GM23248 (cell line): ENCODE data around the gene GIGYF2. TPM values are rescaled to one million over a fixed set of nuclear protein-coding genes. Genes with fewer than 3 reads are reported as not detected.
"Not testable (repeated sequence)": the region's sequence is repeated elsewhere in the genome, so short reads cannot be mapped to it uniquely, and the experiment has no call there.

ENCODE experiments used
- DNase-seq: peaks from one replicate; pipeline ENCODE4 v3.0.0-alpha.2; 2015
- H2AFZ ChIP-seq: fragments of 200-600 bp; sonication (generic); 2 replicates; pipeline ENCODE4 v1.6.1; 2016; ENCODE audit warnings: antibody characterized with exemption
- H3F3A ChIP-seq: fragments of 200-600 bp; sonication (generic); 2 replicates; pipeline ENCODE4 v1.6.1; 2016; ENCODE audit warnings: mild to moderate bottlenecking, antibody characterized with exemption, mixed run types; ENCODE audit not compliant: insufficient read depth
- H3K27ac ChIP-seq: fragments of 200-600 bp; sonication (generic); 2 replicates; pipeline ENCODE4 v1.5.1; 2016; ENCODE audit warnings: mild to moderate bottlenecking
- H3K27me3 ChIP-seq: fragments of 200-600 bp; sonication (generic); replicated peaks from 2 replicates; pipeline ENCODE4 v1.6.1; 2016; ENCODE audit warnings: mild to moderate bottlenecking; ENCODE audit not compliant: insufficient read depth
- H3K36me3 ChIP-seq: fragments of 200-600 bp; sonication (generic); 2 replicates; pipeline ENCODE4 v1.6.1; 2016; ENCODE audit warnings: low read depth, mild to moderate bottlenecking
- H3K4me1 ChIP-seq: fragments of 200-600 bp; sonication (generic); 2 replicates; pipeline ENCODE4 v1.6.1; 2016; ENCODE audit warnings: mild to moderate bottlenecking; ENCODE audit not compliant: insufficient read depth
- H3K4me2 ChIP-seq: fragments of 200-600 bp; sonication (generic); one replicate; pipeline ENCODE4 v1.6.1; 2016; ENCODE audit warnings: mild to moderate bottlenecking; ENCODE audit not compliant: unreplicated experiment
- H3K4me3 ChIP-seq: fragments of 200-600 bp; sonication (generic); 2 replicates; pipeline ENCODE4 v1.5.1; 2016; ENCODE audit warnings: mild to moderate bottlenecking
- H3K79me2 ChIP-seq: fragments of 200-600 bp; sonication (generic); 2 replicates; pipeline ENCODE4 v1.6.1; 2016; ENCODE audit warnings: mild to moderate bottlenecking; ENCODE audit not compliant: insufficient read depth
- H3K9ac ChIP-seq: fragments of 200-600 bp; sonication (generic); 2 replicates; pipeline ENCODE4 v1.6.1; 2016; ENCODE audit warnings: mild to moderate bottlenecking
- H3K9me2 ChIP-seq: fragments of 200-600 bp; sonication (generic); 2 replicates; pipeline ENCODE4 v1.6.1; 2016; ENCODE audit warnings: mixed run types, mild to moderate bottlenecking, moderate library complexity; ENCODE audit not compliant: insufficient read depth
- H3K9me3 ChIP-seq: fragments of 200-600 bp; sonication (generic); one replicate; pipeline ENCODE4 v1.6.1; 2017; ENCODE audit warnings: low read depth
- H4K20me1 ChIP-seq: fragments of 200-600 bp; sonication (generic); 2 replicates; pipeline ENCODE4 v1.6.0; 2016; ENCODE audit not compliant: insufficient read depth
- EZH2 ChIP-seq: fragments of 200-600 bp; sonication (generic); IDR thresholded peaks from 2 replicates; pipeline ENCODE4 v1.6.1; 2018; ENCODE audit warnings: antibody characterized with exemption, mild to moderate bottlenecking; ENCODE audit not compliant: insufficient read depth, poor library complexity, severe bottlenecking
- EZH2phosphoT487 ChIP-seq: fragments of 200-600 bp; sonication (generic); IDR thresholded peaks from 2 replicates; pipeline ENCODE4 v1.6.1; 2018; ENCODE audit warnings: antibody characterized with exemption, moderate library complexity, mild to moderate bottlenecking, low read depth; ENCODE audit not compliant: insufficient read depth
- WGBS, 2 experiments: methylation state at CpG; one replicate each; pipeline ENCODE4 v1.1.6; 2015 to 2017; ENCODE audit warnings: low lambda C conversion rate in 2 of 2, low coverage in 1 of 2; ENCODE audit errors: missing lambda C conversion rate in 2 of 2; 5-methylcytosine and 5-hydroxymethylcytosine counted together
- in situ Hi-C: fragments of 300-500 bp; cut with MboI; formaldehyde crosslinking; loops from 2 replicates; pipeline ENCODE4 v1.15.0; 2020
- polyA plus RNA-seq: library from polyadenylated mRNA; unstranded; fragments of >200 nt; fragmentation: Nextera tagmentation; extraction: Ambion mirVana; gene quantifications from 2 replicates; pipeline ENCODE4 v1.2.1, GENCODE V29; 2016
- total RNA-seq: library from RNA; depleted of rRNA; stranded (reverse); fragments of >200 nt; shearing (Covaris generic); gene quantifications from 2 replicates; pipeline ENCODE4 v1.2.3, GENCODE V29; 2014

Gene GIGYF2
- total and polyA plus RNA-seq, 2 experiments from 2014 or later, result 27.2 to 35.2 TPM

DNA sequence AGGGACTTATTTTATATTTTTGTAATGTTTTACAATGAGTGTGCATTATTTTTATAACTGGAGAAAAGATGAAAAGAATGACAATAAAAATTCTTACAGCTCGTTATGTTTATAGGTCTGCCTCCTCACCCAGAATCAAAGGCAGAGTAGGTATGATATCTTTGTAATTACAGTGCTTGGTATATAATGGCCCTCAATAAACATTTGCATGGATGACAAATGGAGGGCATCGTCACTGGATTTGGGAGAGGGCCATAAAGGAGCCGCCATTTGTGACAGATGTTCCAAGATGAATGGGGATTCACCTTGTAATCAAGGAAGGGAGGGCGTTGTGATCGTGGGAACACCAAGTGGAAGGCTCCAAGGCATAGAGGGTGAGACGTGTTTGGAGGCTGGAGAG is 22.6 kb upstream of the GIGYF2 start:
- H3K4me3 ChIP-seq, result no peak overlapping the region
- H3K27ac ChIP-seq, result no peak overlapping the region
- no peak overlapping the region for H2AFZ ChIP-seq
- H3K79me2 ChIP-seq, result no peaks in the 10 kb centered on the region
- DNase-seq, result no peak
- H3F3A ChIP-seq, result no peaks in the 10 kb centered on the region
- H3K27me3 ChIP-seq, result no peaks in the 10 kb centered on the region; the same call in 1 of the 2 replicates
- no peak for TF ChIP-seq EZH2phosphoT487
- TF ChIP-seq EZH2, result no peak
- H3K4me1 ChIP-seq, result no peaks in the 10 kb centered on the region
- H3K36me3 ChIP-seq, result no peaks in the 10 kb centered on the region
- WGBS, 2 experiments, result 39 to 46% methylated on average over 6 of the region's 6 CpGs
- no peaks in the 10 kb centered on the region for H3K9me2 ChIP-seq
- H4K20me1 ChIP-seq, result no peaks in the 10 kb centered on the region
- H3K4me2 ChIP-seq, result no peak overlapping the region
- in situ Hi-C loops, result no loop called here
- no peaks in the 10 kb centered on the region for H3K9me3 ChIP-seq
- H3K9ac ChIP-seq, result no peak overlapping the region

DNA sequence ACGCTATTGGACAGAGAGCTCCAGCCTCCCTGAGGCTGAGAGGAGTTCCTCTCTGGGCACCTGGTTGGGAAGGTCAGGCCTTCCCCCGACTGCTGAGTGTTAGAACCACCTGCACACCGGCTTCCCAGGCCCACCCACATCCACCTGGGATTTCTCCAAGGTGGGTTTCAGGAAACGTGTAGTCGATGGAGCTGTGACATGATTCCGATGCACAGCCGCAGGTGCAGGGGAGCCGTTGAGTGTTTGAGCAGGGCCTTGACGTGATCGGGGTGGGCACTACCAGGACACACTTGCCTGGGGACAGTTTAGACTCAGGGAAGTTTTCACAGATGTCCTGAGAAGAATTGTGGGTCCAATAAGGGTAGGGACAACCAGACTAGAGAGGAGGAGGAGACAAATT is 21.8 kb upstream of the GIGYF2 start:
- H3K9me2 ChIP-seq, result no peaks in the 10 kb centered on the region
- no peak for TF ChIP-seq EZH2
- TF ChIP-seq EZH2phosphoT487, result no peak
- in situ Hi-C loops, result no loop called here
- 71 to 76% methylated on average over 10 of the region's 10 CpGs for WGBS, 2 experiments
- no peak overlapping the region for H3K4me2 ChIP-seq
- no peaks in the 10 kb centered on the region for H3K9me3 ChIP-seq
- no peaks in the 10 kb centered on the region for H3K27me3 ChIP-seq
- H3K9ac ChIP-seq, result no peak overlapping the region
- H3K79me2 ChIP-seq, result no peaks in the 10 kb centered on the region
- H2AFZ ChIP-seq, result no peak overlapping the region
- DNase-seq, result no peak
- H4K20me1 ChIP-seq, result no peaks in the 10 kb centered on the region
- no peaks in the 10 kb centered on the region for H3K4me1 ChIP-seq
- no peaks in the 10 kb centered on the region for H3K36me3 ChIP-seq
- no peaks in the 10 kb centered on the region for H3F3A ChIP-seq
- H3K27ac ChIP-seq, result no peak overlapping the region
- H3K4me3 ChIP-seq, result no peak overlapping the region

DNA sequence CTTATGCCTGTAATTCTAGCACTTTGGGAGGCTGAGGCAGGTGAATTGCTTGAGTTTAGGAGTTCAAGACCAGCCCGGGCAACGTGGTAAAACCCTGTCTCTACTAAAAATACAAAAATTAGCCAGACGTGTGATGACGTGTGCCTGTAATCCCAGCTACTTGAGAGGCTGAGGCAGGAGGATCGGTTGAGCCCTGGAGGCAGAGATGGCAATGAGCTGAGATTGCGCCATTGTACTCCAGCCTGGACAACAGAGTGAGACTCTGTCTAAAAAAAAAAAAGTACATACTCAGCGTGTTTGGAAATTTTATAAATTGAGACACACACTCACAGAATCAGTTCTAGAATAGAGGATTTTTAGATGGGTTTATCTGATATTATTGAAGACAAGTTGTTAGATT is 17.1 kb upstream of the GIGYF2 start:
- no peaks in the 10 kb centered on the region for H3K9me2 ChIP-seq
- no peak overlapping the region for H3K4me2 ChIP-seq
- H3K27ac ChIP-seq, result no peak overlapping the region
- H3K4me1 ChIP-seq, result no peaks in the 10 kb centered on the region
- H3K79me2 ChIP-seq, result no peaks in the 10 kb centered on the region
- no peak for DNase-seq
- H3K9me3 ChIP-seq, result no peaks in the 10 kb centered on the region
- H3F3A ChIP-seq, result no peaks in the 10 kb centered on the region
- no peak overlapping the region for H3K4me3 ChIP-seq
- no peak for TF ChIP-seq EZH2phosphoT487
- TF ChIP-seq EZH2, result no peak
- peaks cover 19% of the 10 kb centered on the region; the same call in 1 of the 2 replicates for H3K27me3 ChIP-seq
- WGBS, 2 experiments, result 69 to 78% methylated on average over 7 of the region's 7 CpGs
- in situ Hi-C loops, result no loop called here
- no peaks in the 10 kb centered on the region for H4K20me1 ChIP-seq
- H2AFZ ChIP-seq, result no peak overlapping the region
- no peaks in the 10 kb centered on the region for H3K36me3 ChIP-seq
- H3K9ac ChIP-seq, result no peak overlapping the region

DNA sequence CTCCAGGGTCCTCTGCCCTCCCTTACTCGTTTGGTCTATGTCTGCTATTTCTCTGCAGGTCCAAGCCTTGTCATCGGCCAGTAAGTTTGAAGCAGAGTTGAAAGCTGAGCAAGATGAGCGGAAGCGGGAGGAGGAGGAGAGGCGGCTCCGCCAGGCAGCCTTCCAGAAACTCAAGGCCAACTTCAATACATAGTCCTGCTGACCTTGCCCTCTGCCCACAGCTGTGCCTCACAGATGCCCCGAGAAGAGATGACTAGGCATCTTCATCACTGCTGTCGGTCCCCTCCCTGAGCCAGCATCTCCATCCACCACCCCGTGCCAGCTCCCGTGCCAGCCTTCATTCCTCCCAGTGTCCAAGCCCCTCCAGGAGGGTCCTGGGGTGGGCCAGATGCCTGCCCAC is 15.6 kb upstream of the GIGYF2 start:
- Histone ChIP-seq H3K4me2 (no peak overlapping the region), H2AFZ (no peak overlapping the region), H4K20me1 (no peaks in the 10 kb centered on the region), H3K9ac (no peak overlapping the region), H3K27ac (no peak overlapping the region), H3K9me2 (no peaks in the 10 kb centered on the region), H3K27me3 (peaks cover 19% of the 10 kb centered on the region; the same call in 1 of the 2 replicates), H3F3A (no peaks in the 10 kb centered on the region), H3K36me3 (no peaks in the 10 kb centered on the region), H3K4me1 (no peaks in the 10 kb centered on the region), H3K9me3 (no peaks in the 10 kb centered on the region), H3K4me3 (no peak overlapping the region), H3K79me2 (no peaks in the 10 kb centered on the region)
- TF ChIP-seq EZH2phosphoT487 (no peak), EZH2 (no peak)
- WGBS, 2 experiments, result 69 to 73% methylated on average over 10 of the region's 10 CpGs
- in situ Hi-C loops, result no loop called here
- no peak for DNase-seq

DNA sequence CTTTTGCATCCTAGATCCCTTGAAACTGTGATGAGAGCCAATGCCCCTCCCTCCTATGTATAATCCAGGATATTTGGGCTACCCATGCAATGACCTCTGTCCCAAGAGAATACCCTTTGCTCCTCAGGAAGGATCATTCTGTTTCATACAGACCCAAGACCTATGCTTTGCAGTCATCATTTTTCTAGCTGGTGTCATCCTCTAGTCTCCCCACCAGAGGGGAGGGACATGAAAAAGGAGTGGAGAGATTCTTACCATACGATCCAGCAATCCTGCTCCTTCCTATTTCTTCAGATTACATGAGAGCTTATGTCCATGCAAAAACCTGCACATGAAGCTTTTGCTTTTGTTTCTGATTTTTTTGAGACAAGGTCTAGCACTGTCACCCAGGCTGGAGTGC is 13.8 kb upstream of the GIGYF2 start:
- H3K9me3 ChIP-seq, result no peaks in the 10 kb centered on the region
- in situ Hi-C loops, result no loop called here
- no peaks in the 10 kb centered on the region for H3K9me2 ChIP-seq
- H3F3A ChIP-seq, result no peaks in the 10 kb centered on the region
- H2AFZ ChIP-seq, result no peak overlapping the region
- no peaks in the 10 kb centered on the region for H3K4me1 ChIP-seq
- 58 to 65% methylated on average over 1 of the region's 1 CpG for WGBS, 2 experiments
- no peak overlapping the region for H3K27ac ChIP-seq
- no peaks in the 10 kb centered on the region for H3K36me3 ChIP-seq
- H3K27me3 ChIP-seq, result peaks cover 19% of the 10 kb centered on the region; the same call in 1 of the 2 replicates
- no peak for DNase-seq
- H3K4me2 ChIP-seq, result no peak overlapping the region
- TF ChIP-seq EZH2, result no peak
- no peak overlapping the region for H3K4me3 ChIP-seq
- no peak overlapping the region for H3K9ac ChIP-seq
- no peaks in the 10 kb centered on the region for H3K79me2 ChIP-seq
- no peaks in the 10 kb centered on the region for H4K20me1 ChIP-seq

DNA sequence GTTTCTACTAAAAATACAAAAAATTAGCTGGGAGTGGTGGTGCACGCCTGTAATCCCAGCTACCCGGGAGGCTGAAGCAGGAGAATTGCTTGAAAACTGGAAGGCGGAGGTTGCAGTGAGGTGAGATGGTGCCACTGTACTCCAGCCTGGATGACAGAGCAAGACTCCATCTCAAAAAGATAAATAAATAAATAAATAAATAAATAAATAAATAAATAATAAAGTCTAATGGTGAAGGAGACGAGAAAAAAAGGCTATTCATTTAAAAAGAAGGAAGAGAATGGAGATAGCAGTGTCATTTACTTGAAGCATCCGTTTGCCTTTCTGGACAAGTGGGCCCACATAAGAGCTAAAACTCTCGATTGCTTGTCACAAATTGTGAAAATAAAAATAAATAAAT is 11.7 kb upstream of the GIGYF2 start:
- H3K4me3 ChIP-seq, H3K27ac ChIP-seq, H3K36me3 ChIP-seq, in situ Hi-C loops, H3F3A ChIP-seq, H3K9me2 ChIP-seq, DNase-seq, H3K4me1 ChIP-seq, H3K79me2 ChIP-seq, H2AFZ ChIP-seq, H3K4me2 ChIP-seq, H3K9ac ChIP-seq, H3K9me3 ChIP-seq, H4K20me1 ChIP-seq: not testable (repeated sequence)
- peaks cover 19% of the 10 kb centered on the region; the same call in 1 of the 2 replicates for H3K27me3 ChIP-seq
- 78 to 86% methylated on average over 6 of the region's 6 CpGs for WGBS, 2 experiments
